Nephron progenitor cell (in vitro differentiated cells): ENCODE data around the gene NUP133.

ENCODE experiments used
- DNase-seq: peaks from one replicate; pipeline ENCODE4 v3.0.0; 2021
- H3K27ac Mint-ChIP-seq: 2 replicates; pipeline ENCODE4 v1.8.0; 2021; ENCODE audit warnings: mild to moderate bottlenecking, moderate library complexity, mixed read lengths
- H3K27me3 Mint-ChIP-seq: 2 replicates; pipeline ENCODE4 v1.8.0; 2021; ENCODE audit warnings: mild to moderate bottlenecking, low read depth, mixed read lengths; ENCODE audit not compliant: poor library complexity
- H3K36me3 Mint-ChIP-seq: 2 replicates; pipeline ENCODE4 v1.8.0; 2021; ENCODE audit warnings: low read depth, mixed read lengths
- H3K4me1 Mint-ChIP-seq: 2 replicates; pipeline ENCODE4 v1.8.0; 2021; ENCODE audit warnings: mixed read lengths
- H3K4me3 Mint-ChIP-seq: 2 replicates; pipeline ENCODE4 v1.8.0; 2021; ENCODE audit warnings: mild to moderate bottlenecking, moderate library complexity, mixed read lengths
- H3K9me3 Mint-ChIP-seq: 2 replicates; pipeline ENCODE4 v1.8.0; 2021; ENCODE audit warnings: mild to moderate bottlenecking, moderate library complexity, mixed read lengths
- CTCF ChIP-seq: fragments of 200-600 bp; sonication (generic); IDR thresholded peaks from 2 replicates; pipeline ENCODE4 v1.5.0; 2021; ENCODE audit warnings: antibody characterized with exemption

NUP133 gene

GRCh38 chr1:229506633-229507032 is 1.5 kb downstream of the NUP133 start:
- TF ChIP-seq CTCF = no peak
- peak overlapping the region; percentile 68 for H3K27ac Mint-ChIP-seq

DNA sequence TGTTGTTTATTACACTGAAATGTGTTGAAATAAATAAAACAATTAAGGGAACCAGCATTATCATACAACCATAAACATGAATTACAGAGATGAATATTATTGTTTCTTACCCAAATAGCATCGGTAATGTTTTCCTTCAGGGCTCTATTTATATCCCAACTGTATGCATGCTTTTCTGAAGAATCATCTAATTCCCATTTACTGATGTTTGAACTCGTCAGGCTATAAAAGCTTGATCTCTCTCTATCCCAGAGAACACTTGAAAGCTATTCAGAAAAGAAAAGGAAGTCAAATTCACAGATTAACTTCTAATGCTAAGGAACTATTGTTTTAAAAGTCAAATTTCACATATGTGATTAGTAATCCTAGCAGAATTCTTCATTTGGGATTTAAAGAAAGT is 12.4 kb downstream of the NUP133 start:
- no peak for TF ChIP-seq CTCF
- peaks cover 77% of the 10 kb centered on the region for H3K36me3 Mint-ChIP-seq
- no peak for DNase-seq
- no peak overlapping the region for H3K27ac Mint-ChIP-seq
- no peak overlapping the region for H3K4me3 Mint-ChIP-seq
- H3K9me3 Mint-ChIP-seq = no peaks in the 10 kb centered on the region
- no peaks in the 10 kb centered on the region for H3K27me3 Mint-ChIP-seq
- H3K4me1 Mint-ChIP-seq = no peaks in the 10 kb centered on the region

More at GRCh38 chr1:229506633-229507032, 1.5 kb downstream of the NUP133 start:
- DNase-seq = no peak
- Mint-ChIP-seq H3K4me1 (peaks cover 28% of the 10 kb centered on the region), H3K27me3 (peaks cover 3% of the 10 kb centered on the region), H3K9me3 (no peaks in the 10 kb centered on the region), H3K4me3 (peak overlapping the region; percentile 93), H3K36me3 (peaks cover 21% of the 10 kb centered on the region)

- no peak overlapping the region for H3K27ac Mint-ChIP-seq
- H3K4me3 Mint-ChIP-seq = no peak overlapping the region
- DNase-seq = no peak
- peaks cover 70% of the 10 kb centered on the region for H3K36me3 Mint-ChIP-seq
- no peaks in the 10 kb centered on the region for H3K9me3 Mint-ChIP-seq
- no peaks in the 10 kb centered on the region for H3K27me3 Mint-ChIP-seq
- no peak for TF ChIP-seq CTCF
- no peaks in the 10 kb centered on the region for H3K4me1 Mint-ChIP-seq
These were observed 21.0 kb downstream of the NUP133 start for GRCh38 chr1:229487181-229487580.

- TF ChIP-seq CTCF = no peak
- peaks cover under 1% of the 10 kb centered on the region for H3K4me1 Mint-ChIP-seq
- H3K4me3 Mint-ChIP-seq = no peak overlapping the region
- no peak for DNase-seq
- H3K27me3 Mint-ChIP-seq = no peaks in the 10 kb centered on the region
- no peaks in the 10 kb centered on the region for H3K9me3 Mint-ChIP-seq
- no peak overlapping the region for H3K27ac Mint-ChIP-seq
- peaks cover 68% of the 10 kb centered on the region for H3K36me3 Mint-ChIP-seq
These were observed 22.8 kb downstream of the NUP133 start for GRCh38 chr1:229485318-229485717.

- H3K9me3 Mint-ChIP-seq = no peaks in the 10 kb centered on the region
- peaks cover 21% of the 10 kb centered on the region for H3K4me1 Mint-ChIP-seq
- peaks cover 66% of the 10 kb centered on the region for H3K36me3 Mint-ChIP-seq
- no peaks in the 10 kb centered on the region for H3K27me3 Mint-ChIP-seq
- DNase-seq = no peak
- no peak overlapping the region for H3K27ac Mint-ChIP-seq
- TF ChIP-seq CTCF = no peak
- H3K4me3 Mint-ChIP-seq = no peak overlapping the region
These were observed 25.6 kb downstream of the NUP133 start for GRCh38 chr1:229482511-229482910.

GRCh38 chr1:229480495-229480894 is 27.6 kb downstream of the NUP133 start:
- DNase-seq = no peak
- no peak for TF ChIP-seq CTCF
- H3K27me3 Mint-ChIP-seq = no peaks in the 10 kb centered on the region
- no peaks in the 10 kb centered on the region for H3K9me3 Mint-ChIP-seq
- no peak overlapping the region for H3K4me3 Mint-ChIP-seq
- no peak overlapping the region for H3K27ac Mint-ChIP-seq
- peaks cover 25% of the 10 kb centered on the region for H3K4me1 Mint-ChIP-seq
- peaks cover 69% of the 10 kb centered on the region for H3K36me3 Mint-ChIP-seq
